HG03432 (cell line): ENCODE results near the gene ZNF268.

Source experiments
- ATAC-seq: cut with Tn5 transposase; IDR thresholded peaks from one replicate; pipeline ENCODE4 v1.9.1; 2021; ENCODE audit warnings: mild to moderate bottlenecking, moderate library complexity; ENCODE audit not compliant: unreplicated experiment

Gene ZNF268

GRCh38 chr12:133181238-133181959 is at the start of gene ZNF268:
Gene ZNF268, plus strand, starts transcription at chr12:133181495. Its CDS starts 503 bp downstream, at chr12:133181998.
- ATAC-seq: peak; percentile 95

- ATAC-seq: no peak
Measured at GRCh38 chr12:133135747-133136146, 45.5 kb upstream of the ZNF268 start.

GRCh38 chr12:133145981-133146380 is 35.3 kb upstream of the ZNF268 start:
- ATAC-seq: no peak

- ATAC-seq: no peak
Measured at GRCh38 chr12:133156125-133156690, 25.1 kb upstream of the ZNF268 start.

- no peak for ATAC-seq
Measured at GRCh38 chr12:133165776-133166175, 15.5 kb upstream of the ZNF268 start.

- no peak for ATAC-seq
Measured at GRCh38 chr12:133172491-133172890, 8.8 kb upstream of the ZNF268 start.

- ATAC-seq: no peak
Measured at GRCh38 chr12:133174901-133175300, 6.4 kb upstream of the ZNF268 start.

GRCh38 chr12:133180669-133181068 is 626 bp upstream of the ZNF268 start:
- ATAC-seq: no peak

GRCh38 chr12:133190176-133190575 is 8.9 kb downstream of the ZNF268 start:
- ATAC-seq: no peak

- no peak for ATAC-seq
Measured at GRCh38 chr12:133192847-133193246, 11.6 kb downstream of the ZNF268 start.

- ATAC-seq: no peak
Measured at GRCh38 chr12:133201888-133202287, 20.6 kb downstream of the ZNF268 start.

GRCh38 chr12:133202493-133203343 is 21.4 kb downstream of the ZNF268 start:
- ATAC-seq: no peak

GRCh38 chr12:133203344-133204263 is 22.3 kb downstream of the ZNF268 start:
- ATAC-seq: no peak

- no peak for ATAC-seq
Measured at GRCh38 chr12:133204264-133204603, 22.9 kb downstream of the ZNF268 start.

GRCh38 chr12:133206390-133206789 is 25.1 kb downstream of the ZNF268 start:
- ATAC-seq: no peak

- ATAC-seq: no peak
Measured at GRCh38 chr12:133215724-133216123, 34.4 kb downstream of the ZNF268 start.

GRCh38 chr12:133217219-133217618 is 35.9 kb downstream of the ZNF268 start:
- no peak for ATAC-seq

GRCh38 chr12:133220521-133220920 is 39.2 kb downstream of the ZNF268 start:
- no peak for ATAC-seq

GRCh38 chr12:133221241-133221640 is 39.9 kb downstream of the ZNF268 start:
- no peak for ATAC-seq

GRCh38 chr12:133222211-133222610 is 40.9 kb downstream of the ZNF268 start:
- no peak for ATAC-seq

GRCh38 chr12:133225527-133225926 is 44.2 kb downstream of the ZNF268 start:
- no peak for ATAC-seq
